ENCODE measurements around the gene ATP6V0A4.

DNA sequence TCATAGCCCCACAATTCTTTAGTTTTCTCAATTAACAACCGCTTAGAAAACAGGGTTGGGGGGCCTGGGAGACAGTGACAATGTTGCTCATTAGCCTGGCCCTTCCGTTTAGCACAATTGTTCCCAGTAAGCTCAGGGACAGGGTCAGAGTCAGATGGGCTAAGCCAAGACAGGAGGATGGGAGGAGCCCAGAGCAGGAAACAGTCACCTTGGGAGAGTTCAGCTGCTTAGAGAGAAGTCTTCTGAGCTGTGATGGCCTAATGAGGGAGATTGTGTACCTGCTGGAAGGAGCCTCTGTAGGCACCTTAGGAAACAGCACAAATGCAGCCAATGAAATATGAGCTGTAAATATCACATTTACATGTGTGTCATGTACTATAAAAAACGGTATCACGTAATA is 132.7 kb downstream of the ATP6V0A4 start:
- TF ChIP-seq, protein P1, sequence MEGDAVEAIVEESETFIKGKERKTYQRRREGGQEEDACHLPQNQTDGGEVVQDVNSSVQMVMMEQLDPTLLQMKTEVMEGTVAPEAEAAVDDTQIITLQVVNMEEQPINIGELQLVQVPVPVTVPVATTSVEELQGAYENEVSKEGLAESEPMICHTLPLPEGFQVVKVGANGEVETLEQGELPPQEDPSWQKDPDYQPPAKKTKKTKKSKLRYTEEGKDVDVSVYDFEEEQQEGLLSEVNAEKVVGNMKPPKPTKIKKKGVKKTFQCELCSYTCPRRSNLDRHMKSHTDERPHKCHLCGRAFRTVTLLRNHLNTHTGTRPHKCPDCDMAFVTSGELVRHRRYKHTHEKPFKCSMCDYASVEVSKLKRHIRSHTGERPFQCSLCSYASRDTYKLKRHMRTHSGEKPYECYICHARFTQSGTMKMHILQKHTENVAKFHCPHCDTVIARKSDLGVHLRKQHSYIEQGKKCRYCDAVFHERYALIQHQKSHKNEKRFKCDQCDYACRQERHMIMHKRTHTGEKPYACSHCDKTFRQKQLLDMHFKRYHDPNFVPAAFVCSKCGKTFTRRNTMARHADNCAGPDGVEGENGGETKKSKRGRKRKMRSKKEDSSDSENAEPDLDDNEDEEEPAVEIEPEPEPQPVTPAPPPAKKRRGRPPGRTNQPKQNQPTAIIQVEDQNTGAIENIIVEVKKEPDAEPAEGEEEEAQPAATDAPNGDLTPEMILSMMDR (IDR thresholded peaks at IDR 0.05; ENCODE audit: insufficient read depth, low read depth, low read length) = no peak
- TF ChIP-seq EZH2 (IDR thresholded peaks at IDR 0.05; ENCODE audit: insufficient read depth, low read length) = no peak

All from astrocyte (in vitro differentiated cells and primary cell).